Fibroblast of the aortic adventitia (primary cell): ENCODE measurements around the gene CLRN2. TPM values are rescaled to one million over a fixed set of nuclear protein-coding genes. Genes with fewer than 3 reads are reported as not detected.

Experiments
- DNase-seq: peaks from one replicate; pipeline ENCODE4 v3.0.0-alpha.2; 2010; ENCODE audit warnings: low read depth
- H3K4me3 ChIP-seq: 2 replicates; pipeline ENCODE4 v1.5.1; 2011; ENCODE audit warnings: low read depth, mild to moderate bottlenecking, control low read depth, low read length, moderate library complexity
- total RNA-seq: library from RNA; depleted of rRNA; stranded (reverse); fragments of >200 nt; gene quantifications from 2 replicates; pipeline ENCODE4 v1.2.3, GENCODE V29; 2012; ENCODE audit warnings: low replicate concordance
- TF ChIP-seq, protein P1 (sequence below): IDR thresholded peaks from 2 replicates; pipeline ENCODE4 v1.5.1; 2011; ENCODE audit warnings: mild to moderate bottlenecking, low read length, control low read depth, inconsistent platforms; ENCODE audit not compliant: insufficient read depth

The CLRN2 gene
- total RNA-seq, 1 donor, result not detected

- H3K4me3 ChIP-seq, result no peak overlapping the region
- no peak for DNase-seq
- TF ChIP-seq, protein P1, sequence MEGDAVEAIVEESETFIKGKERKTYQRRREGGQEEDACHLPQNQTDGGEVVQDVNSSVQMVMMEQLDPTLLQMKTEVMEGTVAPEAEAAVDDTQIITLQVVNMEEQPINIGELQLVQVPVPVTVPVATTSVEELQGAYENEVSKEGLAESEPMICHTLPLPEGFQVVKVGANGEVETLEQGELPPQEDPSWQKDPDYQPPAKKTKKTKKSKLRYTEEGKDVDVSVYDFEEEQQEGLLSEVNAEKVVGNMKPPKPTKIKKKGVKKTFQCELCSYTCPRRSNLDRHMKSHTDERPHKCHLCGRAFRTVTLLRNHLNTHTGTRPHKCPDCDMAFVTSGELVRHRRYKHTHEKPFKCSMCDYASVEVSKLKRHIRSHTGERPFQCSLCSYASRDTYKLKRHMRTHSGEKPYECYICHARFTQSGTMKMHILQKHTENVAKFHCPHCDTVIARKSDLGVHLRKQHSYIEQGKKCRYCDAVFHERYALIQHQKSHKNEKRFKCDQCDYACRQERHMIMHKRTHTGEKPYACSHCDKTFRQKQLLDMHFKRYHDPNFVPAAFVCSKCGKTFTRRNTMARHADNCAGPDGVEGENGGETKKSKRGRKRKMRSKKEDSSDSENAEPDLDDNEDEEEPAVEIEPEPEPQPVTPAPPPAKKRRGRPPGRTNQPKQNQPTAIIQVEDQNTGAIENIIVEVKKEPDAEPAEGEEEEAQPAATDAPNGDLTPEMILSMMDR, result no peak
These were observed 29.2 kb downstream of the CLRN2 start for GRCh38 chr4:17544205-17544604.

DNA sequence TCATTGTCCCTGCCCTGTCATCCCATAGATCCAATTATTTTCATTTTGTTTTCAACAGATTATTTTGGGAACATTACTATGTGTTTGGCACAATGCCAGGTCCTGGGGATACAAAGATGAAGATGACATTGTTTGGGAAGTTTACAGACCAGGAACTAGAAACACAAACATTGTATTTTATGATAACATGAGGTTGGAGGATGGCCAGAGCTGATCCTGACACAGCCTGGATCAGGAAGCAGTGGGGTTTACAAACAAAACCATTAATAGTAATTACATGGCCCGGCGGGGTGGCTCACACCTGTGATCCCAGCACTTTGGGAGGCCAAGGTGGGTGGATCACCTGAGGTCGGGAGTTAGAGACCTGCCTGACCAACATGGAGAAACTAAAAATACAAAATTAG, 29.9 kb downstream of the CLRN2 start:
- TF ChIP-seq, protein P1, result no peak
- no peak for DNase-seq
- no peak overlapping the region for H3K4me3 ChIP-seq

GRCh38 chr4:17545374-17546140, 30.6 kb downstream of the CLRN2 start:
- no peak overlapping the region for H3K4me3 ChIP-seq
- TF ChIP-seq, protein P1, result no peak
- no peak for DNase-seq

- H3K4me3 ChIP-seq, result no peak overlapping the region
- no peak for DNase-seq
These were observed 31.3 kb downstream of the CLRN2 start for GRCh38 chr4:17546222-17546621.

GRCh38 chr4:17546678-17547077, 31.7 kb downstream of the CLRN2 start:
- DNase-seq, result no peak
- H3K4me3 ChIP-seq, result no peak overlapping the region
- TF ChIP-seq, protein P1, result no peak

More at GRCh38 chr4:17546222-17546621, 31.3 kb downstream of the CLRN2 start:
- TF ChIP-seq, protein P1, result no peak

DNA sequence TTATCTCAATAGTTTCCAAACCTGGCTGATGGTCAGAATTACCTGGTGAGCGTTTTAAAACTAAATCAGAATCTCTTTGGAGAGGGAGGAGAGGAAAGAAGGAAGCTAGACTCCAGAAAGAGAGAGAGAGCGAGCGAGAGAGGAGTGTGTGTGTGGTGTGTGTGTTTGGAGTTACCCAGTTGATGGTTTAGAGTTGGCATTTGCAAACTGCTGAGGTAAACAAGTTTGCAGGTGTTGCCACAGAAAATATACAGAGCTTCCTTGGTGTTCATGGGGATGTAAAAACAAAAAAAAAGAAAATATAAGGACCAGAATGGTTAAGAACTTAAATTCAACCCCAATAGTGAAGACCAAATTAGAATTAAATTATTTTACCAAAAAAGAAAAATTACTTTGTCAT, 35.6 kb downstream of the CLRN2 start:
- no peak overlapping the region for H3K4me3 ChIP-seq
- DNase-seq, result no peak
- TF ChIP-seq, protein P1, result no peak

GRCh38 chr4:17552427-17552826, 37.5 kb downstream of the CLRN2 start:
- no peak overlapping the region for H3K4me3 ChIP-seq
- TF ChIP-seq, protein P1, result no peak
- no peak for DNase-seq
